OCI-LY7 (cell line): Measurements from ENCODE around the gene NAALADL2. TPM values are rescaled to one million over a fixed set of nuclear protein-coding genes. Genes with fewer than 3 reads are reported as not detected.

Source experiments
- BruUV-seq: library from RNA; stranded (reverse); fragments of 400-500 nt; replicated peaks from 2 replicates; lab custom pipeline; 2021; lab: Mats Ljungman, UMichigan
- CTCF ChIA-PET: fragments of 300-600 bp; sonication (Branson Sonifier 250); formaldehyde crosslinking; loops from one replicate; lab custom pipeline; 2022; ENCODE audit warnings: antibody characterized with exemption; ENCODE audit not compliant: unreplicated experiment; lab: Charles Lee
- POLR2A ChIA-PET: fragments of 300-600 bp; sonication (Branson Sonifier 250); formaldehyde crosslinking; loops from one replicate; lab custom pipeline; 2022; ENCODE audit warnings: antibody characterized with exemption; lab: Charles Lee
- DNase-seq: peaks from one replicate; pipeline ENCODE4 v3.0.0-alpha.2; 2015; ENCODE audit warnings: low spot score
- H2AFZ ChIP-seq: fragments of 200-600 bp; sonication (generic), shearing (Covaris generic); 2 replicates; pipeline ENCODE4 v1.6.1; 2014; ENCODE audit warnings: mild to moderate bottlenecking, antibody characterized with exemption, low read length, moderate library complexity
- H3K27ac ChIP-seq: fragments of 200-600 bp; sonication (generic); 2 replicates; pipeline ENCODE4 v1.5.1; 2014; ENCODE audit warnings: mixed run types, low read depth, mild to moderate bottlenecking, moderate library complexity, low read length, inconsistent platforms; ENCODE audit not compliant: poor library complexity, severe bottlenecking
- H3K36me3 ChIP-seq: fragments of 200-600 bp; sonication (generic); 2 replicates; pipeline ENCODE4 v1.6.1; 2014; ENCODE audit warnings: mild to moderate bottlenecking, antibody characterized with exemption, low read length, moderate library complexity, mixed read lengths; ENCODE audit not compliant: insufficient read depth
- H3K4me1 ChIP-seq: fragments of 200-600 bp; sonication (generic); 2 replicates; pipeline ENCODE4 v1.5.1; 2014; ENCODE audit warnings: mild to moderate bottlenecking, low read length; ENCODE audit not compliant: insufficient read depth, poor library complexity, severe bottlenecking
- H3K4me2 ChIP-seq: fragments of 200-600 bp; sonication (generic); 2 replicates; pipeline ENCODE4 v1.6.1; 2014; ENCODE audit warnings: mild to moderate bottlenecking, low read length
- H3K4me3 ChIP-seq: fragments of 200-600 bp; sonication (generic); 2 replicates; pipeline ENCODE4 v1.5.1; 2014; ENCODE audit warnings: mild to moderate bottlenecking, low read depth, low read length; ENCODE audit not compliant: poor library complexity, severe bottlenecking
- H3K79me2 ChIP-seq: fragments of 200-600 bp; sonication (generic); 2 replicates; pipeline ENCODE4 v1.6.1; 2016; ENCODE audit warnings: low read depth, mild to moderate bottlenecking, low read length, moderate library complexity, mixed read lengths; ENCODE audit not compliant: insufficient read depth
- H3K9me2 ChIP-seq: fragments of 200-600 bp; sonication (generic); 2 replicates; pipeline ENCODE4 v1.6.1; 2016; ENCODE audit warnings: mild to moderate bottlenecking, low read length, mixed read lengths; ENCODE audit not compliant: insufficient read depth
- H3K9me3 ChIP-seq: fragments of 200-600 bp; sonication (generic); 2 replicates; pipeline ENCODE4 v1.6.1; 2014; ENCODE audit warnings: mild to moderate bottlenecking, mixed run types, low read length, mixed read lengths
- H4K20me1 ChIP-seq: fragments of 200-600 bp; sonication (generic); 2 replicates; pipeline ENCODE4 v1.6.1; 2014; ENCODE audit warnings: mild to moderate bottlenecking, antibody characterized with exemption, low read length, moderate library complexity, mixed read lengths; ENCODE audit not compliant: insufficient read depth
- EZH2phosphoT487 ChIP-seq: fragments of 200-600 bp; sonication (generic); IDR thresholded peaks from 2 replicates; pipeline ENCODE4 v1.6.1; 2018; ENCODE audit warnings: low read depth, borderline replicate concordance, mild to moderate bottlenecking, mixed run types, antibody characterized with exemption, low read length, moderate library complexity, mixed read lengths
- intact Hi-C: fragments of 100-400 bp; cut with micrococcal nuclease; formaldehyde crosslinking; loops from one replicate; pipeline ENCODE4 v1.10.0; 2022; ENCODE audit not compliant: unreplicated experiment
- total RNA-seq, 2 experiments: library from RNA; depleted of rRNA in 1 of 2; stranded (reverse); fragments of >200 nt in 1 of 2; shearing (Covaris generic) in 1 of 2; gene quantifications; 2 replicates each; pipeline ENCODE4 v1.2.3, GENCODE V29; 2014 to 2022
- TF ChIP-seq, protein P1 (sequence below): fragments of 200-600 bp; sonication (generic); conservative IDR thresholded peaks from 2 replicates; pipeline ENCODE4 v1.5.1; 2014; ENCODE audit warnings: mild to moderate bottlenecking, antibody characterized with exemption, low read length, moderate library complexity, mixed read lengths

Gene NAALADL2
- total RNA-seq, 2 experiments from 2014 or later: 0.25 to 0.70 TPM

- no peak overlapping the region for H3K27ac ChIP-seq
- H3K9me2 ChIP-seq: no peaks in the 10 kb centered on the region
- TF ChIP-seq, protein P1, sequence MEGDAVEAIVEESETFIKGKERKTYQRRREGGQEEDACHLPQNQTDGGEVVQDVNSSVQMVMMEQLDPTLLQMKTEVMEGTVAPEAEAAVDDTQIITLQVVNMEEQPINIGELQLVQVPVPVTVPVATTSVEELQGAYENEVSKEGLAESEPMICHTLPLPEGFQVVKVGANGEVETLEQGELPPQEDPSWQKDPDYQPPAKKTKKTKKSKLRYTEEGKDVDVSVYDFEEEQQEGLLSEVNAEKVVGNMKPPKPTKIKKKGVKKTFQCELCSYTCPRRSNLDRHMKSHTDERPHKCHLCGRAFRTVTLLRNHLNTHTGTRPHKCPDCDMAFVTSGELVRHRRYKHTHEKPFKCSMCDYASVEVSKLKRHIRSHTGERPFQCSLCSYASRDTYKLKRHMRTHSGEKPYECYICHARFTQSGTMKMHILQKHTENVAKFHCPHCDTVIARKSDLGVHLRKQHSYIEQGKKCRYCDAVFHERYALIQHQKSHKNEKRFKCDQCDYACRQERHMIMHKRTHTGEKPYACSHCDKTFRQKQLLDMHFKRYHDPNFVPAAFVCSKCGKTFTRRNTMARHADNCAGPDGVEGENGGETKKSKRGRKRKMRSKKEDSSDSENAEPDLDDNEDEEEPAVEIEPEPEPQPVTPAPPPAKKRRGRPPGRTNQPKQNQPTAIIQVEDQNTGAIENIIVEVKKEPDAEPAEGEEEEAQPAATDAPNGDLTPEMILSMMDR: no peak
- no peak for TF ChIP-seq EZH2phosphoT487
- BruUV-seq: no TSS peak
- no peak overlapping the region for H2AFZ ChIP-seq
- no peak for DNase-seq
- no peaks in the 10 kb centered on the region for H3K4me1 ChIP-seq
- H3K4me2 ChIP-seq: no peak overlapping the region
- no peak overlapping the region for H3K4me3 ChIP-seq
- CTCF ChIA-PET: no interaction called here
- POLR2A ChIA-PET: interaction anchor here (0.7 to 1.6 kb wide), 2 partner anchors 10 to 135 kb away, joined by 3 to 6 read pairs; no protein-coding TSS in a partner anchor
- no peaks in the 10 kb centered on the region for H4K20me1 ChIP-seq
- intact Hi-C loops: no loop called here
- no peaks in the 10 kb centered on the region for H3K9me3 ChIP-seq
- H3K36me3 ChIP-seq: no peaks in the 10 kb centered on the region
- H3K79me2 ChIP-seq: no peaks in the 10 kb centered on the region
Observed at GRCh38 chr3:175144368-175144767, 285.2 kb downstream of the NAALADL2 start.

GRCh38 chr3:175146258-175146657 lies 287.1 kb downstream of the NAALADL2 start:
- intact Hi-C loops: no loop called here
- no peaks in the 10 kb centered on the region for H3K9me3 ChIP-seq
- no peak for DNase-seq
- CTCF ChIA-PET: no interaction called here
- no peak overlapping the region for H3K4me2 ChIP-seq
- no peaks in the 10 kb centered on the region for H3K36me3 ChIP-seq
- H3K9me2 ChIP-seq: no peaks in the 10 kb centered on the region
- H3K4me1 ChIP-seq: no peaks in the 10 kb centered on the region
- no TSS peak for BruUV-seq
- POLR2A ChIA-PET: interaction anchor here (0.6 to 1.3 kb wide), 2 partner anchors 10 to 25 kb away, joined by 3 to 4 read pairs; no protein-coding TSS in a partner anchor
- H4K20me1 ChIP-seq: no peaks in the 10 kb centered on the region; the same call in 1 of the 2 replicates
- TF ChIP-seq, protein P1: no peak
- TF ChIP-seq EZH2phosphoT487: no peak
- no peak overlapping the region for H3K4me3 ChIP-seq
- H3K27ac ChIP-seq: no peak overlapping the region
- no peaks in the 10 kb centered on the region for H3K79me2 ChIP-seq
- H2AFZ ChIP-seq: no peak overlapping the region

DNA sequence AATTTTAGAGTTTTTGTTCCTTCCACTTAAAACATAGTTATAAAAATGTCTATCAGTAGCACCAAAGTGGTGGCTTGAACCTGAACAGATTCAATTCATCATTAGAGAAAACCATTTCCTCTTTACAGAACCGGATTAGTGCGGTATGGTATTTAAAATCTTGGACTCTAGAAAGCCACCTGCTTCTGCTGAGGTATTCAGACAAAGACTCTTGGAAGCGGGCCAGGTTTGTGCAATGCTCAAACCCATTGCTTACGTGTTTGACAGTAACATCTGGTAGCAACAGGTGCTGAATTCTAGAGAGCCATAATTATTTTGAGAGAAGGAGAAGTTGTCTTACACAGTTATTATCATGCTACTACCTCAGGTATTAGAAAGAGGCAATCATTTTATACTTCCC lies 290.5 kb downstream of the NAALADL2 start:
- H2AFZ ChIP-seq: no peak overlapping the region
- H4K20me1 ChIP-seq: no peaks in the 10 kb centered on the region; the same call in 1 of the 2 replicates
- H3K9me2 ChIP-seq: no peaks in the 10 kb centered on the region
- no peaks in the 10 kb centered on the region for H3K36me3 ChIP-seq
- intact Hi-C loops: no loop called here
- H3K4me1 ChIP-seq: no peaks in the 10 kb centered on the region
- no peak overlapping the region for H3K4me2 ChIP-seq
- H3K79me2 ChIP-seq: no peaks in the 10 kb centered on the region
- DNase-seq: peak; percentile 16
- TF ChIP-seq, protein P1: no peak
- TF ChIP-seq EZH2phosphoT487: no peak
- H3K9me3 ChIP-seq: no peaks in the 10 kb centered on the region
- POLR2A ChIA-PET: no interaction called here
- CTCF ChIA-PET: no interaction called here
- BruUV-seq: no TSS peak
- H3K4me3 ChIP-seq: no peak overlapping the region
- no peak overlapping the region for H3K27ac ChIP-seq
